ENCODE measurements around the gene AGR2. TPM values are rescaled to one million over a fixed set of nuclear protein-coding genes. Genes with fewer than 3 reads are reported as not detected.

Gene AGR2
- polyA plus RNA-seq, 1 experiment: 0.60 TPM

DNA sequence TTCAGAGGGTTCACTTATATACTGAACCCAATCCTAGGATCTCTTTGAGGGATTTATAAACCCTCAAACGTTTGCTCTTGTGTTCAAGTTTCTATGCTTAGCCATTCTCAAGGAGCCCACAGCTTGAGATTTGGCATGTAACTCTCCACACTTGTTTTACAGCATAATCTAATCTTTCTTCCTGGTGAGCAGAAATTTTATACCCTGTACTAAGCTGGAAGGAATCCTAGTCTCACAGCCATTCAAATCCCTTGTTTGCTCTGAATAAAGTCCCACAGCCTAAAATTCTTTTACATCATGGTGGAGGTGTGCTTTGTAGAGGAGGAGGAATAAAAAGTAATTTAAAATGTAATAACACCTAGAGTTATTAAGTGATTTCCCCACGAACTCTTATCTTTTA lies 5.3 kb upstream of the AGR2 start:
- no peaks in the 10 kb centered on the region for H3K9me3 ChIP-seq (ENCODE audit: control insufficient read depth, insufficient read depth, low read length)
- TF ChIP-seq, protein P1, sequence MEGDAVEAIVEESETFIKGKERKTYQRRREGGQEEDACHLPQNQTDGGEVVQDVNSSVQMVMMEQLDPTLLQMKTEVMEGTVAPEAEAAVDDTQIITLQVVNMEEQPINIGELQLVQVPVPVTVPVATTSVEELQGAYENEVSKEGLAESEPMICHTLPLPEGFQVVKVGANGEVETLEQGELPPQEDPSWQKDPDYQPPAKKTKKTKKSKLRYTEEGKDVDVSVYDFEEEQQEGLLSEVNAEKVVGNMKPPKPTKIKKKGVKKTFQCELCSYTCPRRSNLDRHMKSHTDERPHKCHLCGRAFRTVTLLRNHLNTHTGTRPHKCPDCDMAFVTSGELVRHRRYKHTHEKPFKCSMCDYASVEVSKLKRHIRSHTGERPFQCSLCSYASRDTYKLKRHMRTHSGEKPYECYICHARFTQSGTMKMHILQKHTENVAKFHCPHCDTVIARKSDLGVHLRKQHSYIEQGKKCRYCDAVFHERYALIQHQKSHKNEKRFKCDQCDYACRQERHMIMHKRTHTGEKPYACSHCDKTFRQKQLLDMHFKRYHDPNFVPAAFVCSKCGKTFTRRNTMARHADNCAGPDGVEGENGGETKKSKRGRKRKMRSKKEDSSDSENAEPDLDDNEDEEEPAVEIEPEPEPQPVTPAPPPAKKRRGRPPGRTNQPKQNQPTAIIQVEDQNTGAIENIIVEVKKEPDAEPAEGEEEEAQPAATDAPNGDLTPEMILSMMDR (IDR thresholded peaks at IDR 0.05; ENCODE audit: low read depth, low read length): no peak
- H3K27ac ChIP-seq (ENCODE audit: low read depth, low read length): no peak overlapping the region
- no peak for DNase-seq (ENCODE audit: low read depth, low spot score)
- ChIA-PET CTCF (interaction anchor here (0.8 kb wide), 1 partner anchor 9 kb away, joined by 6 read pairs; no protein-coding TSS in a partner anchor), POLR2A (no interaction called here)
- no peaks in the 10 kb centered on the region for H3K27me3 ChIP-seq (ENCODE audit: control insufficient read depth, insufficient read depth, low read length)
- no peak overlapping the region for H3K4me3 ChIP-seq (ENCODE audit: low read depth, low read length)

DNA sequence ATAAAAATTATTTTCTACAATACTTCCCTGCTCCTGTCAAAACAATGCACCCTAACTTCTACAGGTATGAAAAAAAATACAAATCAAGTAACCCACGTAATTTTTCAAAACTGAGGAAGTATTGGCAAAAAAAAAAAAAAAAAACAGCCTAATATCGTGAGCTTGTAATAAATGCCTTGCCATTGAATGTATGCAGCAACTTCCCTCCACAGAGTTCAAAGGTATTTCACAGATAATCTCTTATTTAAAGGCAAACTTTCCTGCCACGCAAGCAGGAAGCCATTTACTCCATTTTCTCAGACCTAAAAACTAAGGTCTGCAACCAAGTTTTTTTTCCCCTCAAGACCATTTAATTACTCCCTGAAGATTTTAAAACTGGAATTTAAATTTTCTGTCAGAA lies 642 bp upstream of the AGR2 start:
- Histone ChIP-seq H3K27me3 (ENCODE audit: control insufficient read depth, insufficient read depth, low read length) (no peaks in the 10 kb centered on the region), H3K27ac (ENCODE audit: low read depth, low read length) (no peak overlapping the region), H3K4me3 (ENCODE audit: low read depth, low read length) (no peak overlapping the region), H3K9me3 (ENCODE audit: control insufficient read depth, insufficient read depth, low read length) (no peaks in the 10 kb centered on the region)
- ChIA-PET POLR2A (no interaction called here), CTCF (interaction anchor here (0.6 kb wide), 2 partner anchors 13 to 65 kb away, joined by 3 to 6 read pairs; no protein-coding TSS in a partner anchor)
- TF ChIP-seq, protein P1 (IDR thresholded peaks at IDR 0.05; ENCODE audit: low read depth, low read length): no peak
- no peak for DNase-seq (ENCODE audit: low read depth, low spot score)

DNA sequence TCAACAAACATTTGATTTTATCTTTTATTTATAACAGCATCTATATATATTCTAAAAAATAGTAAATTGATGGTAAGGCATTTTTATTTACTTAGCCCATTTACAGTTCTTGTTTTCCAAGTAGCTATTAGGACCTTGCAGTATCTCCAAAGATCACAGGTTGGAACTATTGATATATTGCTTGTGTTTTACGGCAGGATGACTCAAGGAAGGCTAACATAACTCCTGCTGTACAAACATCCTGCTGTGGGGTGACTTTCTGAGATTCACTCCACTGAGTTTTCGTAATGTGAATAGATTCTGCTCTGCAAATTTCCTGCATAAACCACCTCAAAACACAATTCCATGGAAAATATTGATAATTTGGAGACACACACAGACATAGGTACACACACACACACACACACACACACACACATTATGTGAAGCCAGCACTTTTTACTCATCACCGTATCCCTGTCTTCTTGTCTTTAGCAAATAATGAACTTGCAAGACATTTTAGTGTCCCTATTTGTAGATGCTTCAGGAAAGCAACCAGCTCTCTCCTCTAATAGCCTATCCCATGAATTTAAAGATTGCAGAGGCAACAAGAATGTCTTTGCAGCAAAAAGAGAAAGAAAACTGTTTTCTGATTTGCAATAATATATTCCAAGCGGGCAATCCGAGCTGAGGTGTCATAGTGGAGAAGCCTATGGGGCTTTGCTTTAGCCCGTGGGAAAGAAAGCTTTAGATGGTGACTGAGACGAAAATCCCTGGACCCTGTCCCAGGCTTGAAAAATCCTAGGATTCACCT lies 722 bp downstream of the AGR2 start:
- DNase-seq (ENCODE audit: low read depth, low spot score): no peak
- no peaks in the 10 kb centered on the region for H3K9me3 ChIP-seq (ENCODE audit: control insufficient read depth, insufficient read depth, low read length)
- TF ChIP-seq, protein P1 (IDR thresholded peaks at IDR 0.05; ENCODE audit: low read depth, low read length): no peak
- no peaks in the 10 kb centered on the region for H3K27me3 ChIP-seq (ENCODE audit: control insufficient read depth, insufficient read depth, low read length)
- CTCF ChIA-PET: interaction anchor here (0.9 to 2.4 kb wide), 3 partner anchors 9 to 114 kb away, joined by 3 to 9 read pairs (median 3); no protein-coding TSS in a partner anchor
- H3K27ac ChIP-seq (ENCODE audit: low read depth, low read length): no peak overlapping the region
- no peak overlapping the region for H3K4me3 ChIP-seq (ENCODE audit: low read depth, low read length)
- POLR2A ChIA-PET: no interaction called here

DNA sequence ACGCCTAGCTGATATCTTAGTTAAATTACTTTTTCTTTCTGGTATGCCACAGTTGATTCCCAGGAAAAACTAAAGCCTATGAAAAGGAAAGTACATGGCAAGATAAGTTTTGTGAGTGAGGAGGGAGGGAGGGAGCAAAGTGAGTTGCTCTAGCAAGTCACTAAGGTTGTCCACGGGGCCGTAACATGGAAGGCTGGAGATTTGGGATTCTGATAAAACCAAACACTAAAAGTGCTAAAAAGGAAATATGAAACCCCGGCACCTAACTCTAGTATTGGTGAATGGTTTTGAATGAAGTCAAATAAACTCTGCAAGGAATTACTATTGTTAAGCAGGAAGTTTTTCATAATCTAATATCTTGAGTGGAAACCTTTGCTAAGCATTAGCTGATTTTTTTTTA lies 1.7 kb downstream of the AGR2 start:
- TF ChIP-seq, protein P1 (IDR thresholded peaks at IDR 0.05; ENCODE audit: low read depth, low read length): no peak
- no peak for DNase-seq (ENCODE audit: low read depth, low spot score)
- Histone ChIP-seq H3K9me3 (ENCODE audit: control insufficient read depth, insufficient read depth, low read length) (no peaks in the 10 kb centered on the region), H3K4me3 (ENCODE audit: low read depth, low read length) (no peak overlapping the region), H3K27ac (ENCODE audit: low read depth, low read length) (no peak overlapping the region), H3K27me3 (ENCODE audit: control insufficient read depth, insufficient read depth, low read length) (no peaks in the 10 kb centered on the region)
- ChIA-PET POLR2A (interaction anchor here (0.6 kb wide), 1 partner anchor 14 kb away, joined by 3 read pairs; no protein-coding TSS in a partner anchor), CTCF (interaction anchor here (2.4 kb wide), 1 partner anchor 115 kb away, joined by 9 read pairs; no protein-coding TSS in a partner anchor)

DNA sequence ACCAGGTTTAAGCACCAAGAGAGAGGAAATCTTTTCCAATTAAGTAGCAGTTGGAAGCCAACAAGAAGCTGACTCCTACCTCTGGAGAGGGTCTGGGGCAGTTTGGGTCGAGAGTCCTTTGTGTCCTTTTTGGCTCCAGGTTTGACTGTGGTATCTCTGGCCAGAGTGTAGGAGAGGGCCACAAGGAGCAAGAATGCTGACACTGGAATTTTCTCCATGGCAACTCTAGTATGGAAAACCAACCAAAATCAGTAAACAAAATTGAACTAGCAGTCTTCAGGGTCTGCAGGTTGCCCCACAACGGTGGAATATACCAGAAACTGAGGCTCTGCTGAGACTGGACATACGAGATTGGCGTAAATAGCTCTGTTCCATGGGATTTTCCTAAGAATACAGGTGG lies 3.2 kb downstream of the AGR2 start:
- H3K27ac ChIP-seq (ENCODE audit: low read depth, low read length): no peak overlapping the region
- H3K4me3 ChIP-seq (ENCODE audit: low read depth, low read length): no peak overlapping the region
- ChIA-PET CTCF (interaction anchor here (0.6 to 3.4 kb wide), 28 partner anchors 8 to 845 kb away, joined by 3 to 43 read pairs (median 4); no protein-coding TSS in a partner anchor), POLR2A (interaction anchor here (1.0 kb wide), 1 partner anchor 116 kb away, joined by 4 read pairs; no protein-coding TSS in a partner anchor)
- TF ChIP-seq, protein P1 (IDR thresholded peaks at IDR 0.05; ENCODE audit: low read depth, low read length): no peak
- no peak for DNase-seq (ENCODE audit: low read depth, low spot score)
- H3K27me3 ChIP-seq (ENCODE audit: control insufficient read depth, insufficient read depth, low read length): no peaks in the 10 kb centered on the region
- H3K9me3 ChIP-seq (ENCODE audit: control insufficient read depth, insufficient read depth, low read length): no peaks in the 10 kb centered on the region

Data from AG04450 (cell line).